GM19328 (cell line): Measurements from ENCODE around the gene GNAS-AS1.

ENCODE experiments used
- ATAC-seq: cut with Tn5 transposase; IDR thresholded peaks from one replicate; pipeline ENCODE4 v1.9.1; 2021; ENCODE audit warnings: mild to moderate bottlenecking, moderate library complexity; ENCODE audit not compliant: unreplicated experiment

GNAS-AS1 gene

DNA sequence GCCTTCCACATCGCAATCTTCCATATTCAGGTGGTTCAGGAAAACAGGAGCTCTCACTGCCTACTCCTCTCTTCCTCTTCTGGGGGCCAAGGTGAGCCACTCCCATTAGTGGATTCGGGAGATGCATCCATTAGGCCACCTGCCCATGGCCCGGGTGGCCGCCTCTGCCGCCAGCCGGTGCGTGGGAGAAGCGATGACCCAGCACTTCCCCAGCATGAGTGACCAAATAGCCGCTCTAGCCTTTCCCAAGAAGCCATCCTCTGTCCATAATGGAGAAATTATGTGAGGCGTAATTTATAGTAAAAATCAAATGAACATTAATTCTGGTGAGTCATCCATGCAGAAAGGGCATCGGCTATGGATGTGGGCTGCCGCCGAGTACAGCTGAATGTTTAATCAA, 39.4 kb downstream of the GNAS-AS1 start:
- ATAC-seq = no peak

- ATAC-seq = no peak
Observed at GRCh38 chr20:58810879-58811250, 39.8 kb downstream of the GNAS-AS1 start.

- no peak for ATAC-seq
Observed at GRCh38 chr20:58810116-58810878, 40.4 kb downstream of the GNAS-AS1 start.

DNA sequence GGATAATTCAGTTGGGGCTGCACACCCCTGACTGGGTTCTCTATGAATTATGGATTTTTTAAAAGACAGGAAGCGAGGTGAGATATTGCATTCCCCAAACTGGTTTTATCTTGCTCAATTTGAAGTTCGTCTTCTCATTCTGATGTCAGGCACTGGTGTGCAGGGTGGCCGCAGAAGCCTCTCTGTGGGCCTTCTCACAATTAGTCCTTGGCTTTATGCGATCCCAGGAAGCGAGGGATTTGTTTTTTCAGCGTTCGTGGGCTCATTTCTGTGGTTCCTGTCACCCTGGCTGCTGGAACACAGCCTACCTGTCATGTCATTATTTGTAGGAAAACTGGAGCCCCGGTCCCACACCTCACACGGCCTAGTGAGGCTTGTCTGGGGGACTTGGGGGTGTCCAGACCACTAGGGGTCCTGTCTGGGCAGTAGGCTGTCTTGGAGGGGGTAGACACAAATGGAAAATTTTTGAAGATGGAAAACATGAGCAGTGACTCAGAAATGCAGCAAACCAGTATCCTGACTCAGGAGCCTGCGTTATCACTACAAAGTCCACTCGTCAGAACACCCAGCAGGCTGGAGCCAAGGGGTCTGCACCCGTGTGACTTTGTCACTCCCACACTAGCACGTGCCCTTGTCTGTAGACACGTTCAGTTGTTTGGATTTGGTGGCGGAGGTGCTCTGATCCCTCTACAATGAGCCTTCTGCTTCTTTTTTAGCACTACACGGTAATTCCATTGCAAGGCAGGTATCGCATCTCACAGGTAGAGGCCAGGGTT, 42.2 kb downstream of the GNAS-AS1 start:
- ATAC-seq = no peak

DNA sequence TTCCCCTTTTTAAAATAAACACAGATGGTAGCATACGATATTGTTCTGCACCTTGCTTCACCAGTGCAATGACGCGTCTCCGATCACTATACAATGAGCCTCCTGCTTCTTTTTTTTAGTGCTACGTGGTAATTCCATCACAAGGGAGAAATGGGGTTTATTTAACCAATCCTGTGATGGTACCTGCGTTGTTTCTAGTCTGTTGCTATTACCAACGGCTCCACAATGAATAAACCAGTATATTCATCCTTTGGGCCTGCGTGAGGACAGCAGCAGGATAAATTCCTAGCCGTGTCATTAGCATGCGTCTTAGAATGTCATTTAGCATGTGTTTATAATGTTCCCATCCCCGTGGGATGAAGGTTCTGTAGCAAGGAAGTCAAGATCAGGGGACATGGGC, 42.9 kb downstream of the GNAS-AS1 start:
- no peak for ATAC-seq

DNA sequence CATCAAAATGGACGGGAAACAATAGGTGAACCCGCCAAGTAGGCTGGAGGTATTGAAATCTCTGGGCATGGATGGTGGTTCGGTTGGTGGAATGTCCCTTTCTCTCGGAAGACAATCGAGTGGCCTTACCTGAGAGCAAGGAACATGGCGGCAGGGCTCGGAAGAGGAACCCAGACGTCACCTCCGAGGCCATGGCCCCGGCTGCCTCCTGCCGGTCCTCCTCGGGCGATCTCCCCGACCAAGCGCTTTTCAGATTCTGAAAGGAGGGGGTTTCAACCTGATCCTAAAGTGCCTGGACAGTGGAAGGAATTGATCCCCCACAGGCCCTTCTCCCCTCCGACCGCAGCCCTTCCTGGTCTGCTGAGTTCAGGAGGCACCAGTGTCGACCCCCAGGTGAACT, 47.2 kb downstream of the GNAS-AS1 start:
- ATAC-seq = no peak

- no peak for ATAC-seq
Observed at GRCh38 chr20:58802061-58802460, 48.6 kb downstream of the GNAS-AS1 start.

GRCh38 chr20:58800134-58800871, 50.4 kb downstream of the GNAS-AS1 start:
- ATAC-seq = no peak

GRCh38 chr20:58797371-58798338, 53.0 kb downstream of the GNAS-AS1 start:
- ATAC-seq = no peak

GRCh38 chr20:58795923-58796245, 54.8 kb downstream of the GNAS-AS1 start:
- ATAC-seq = no peak

DNA sequence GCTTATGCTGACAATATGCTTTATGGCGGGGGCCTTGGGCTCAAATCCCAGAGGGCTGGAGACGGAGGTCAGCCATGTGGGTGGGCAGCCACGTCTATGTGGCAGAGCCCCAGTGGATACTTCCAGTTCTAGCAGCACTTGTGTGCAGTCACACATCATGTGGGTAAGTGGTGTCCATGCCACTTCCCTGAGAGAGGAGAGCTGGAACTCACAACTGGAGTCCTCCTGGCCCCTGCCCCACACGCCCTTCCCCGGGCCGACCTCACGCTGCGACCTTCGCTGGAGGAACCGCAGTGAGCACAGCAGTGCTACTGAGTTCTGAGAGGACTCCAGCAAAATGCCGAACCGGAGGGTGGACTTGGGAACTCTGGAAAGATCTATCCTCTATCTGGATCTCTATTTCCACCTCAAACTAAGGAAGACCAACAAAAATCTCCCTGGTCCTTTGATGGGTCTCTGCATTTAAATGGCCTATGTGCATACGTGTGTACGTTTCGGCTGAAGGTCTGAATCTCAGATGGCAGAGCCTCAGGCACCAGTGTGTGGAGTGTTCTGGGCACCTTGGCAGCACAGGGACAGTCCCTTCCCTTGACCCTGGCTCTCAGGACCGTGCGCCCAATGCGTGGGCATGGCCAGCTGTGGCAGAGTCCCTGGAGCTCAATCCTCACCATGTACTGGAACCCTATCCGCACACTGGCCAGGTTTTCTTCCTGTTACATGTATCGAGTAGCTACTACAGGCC, 55.4 kb downstream of the GNAS-AS1 start:
- no peak for ATAC-seq

DNA sequence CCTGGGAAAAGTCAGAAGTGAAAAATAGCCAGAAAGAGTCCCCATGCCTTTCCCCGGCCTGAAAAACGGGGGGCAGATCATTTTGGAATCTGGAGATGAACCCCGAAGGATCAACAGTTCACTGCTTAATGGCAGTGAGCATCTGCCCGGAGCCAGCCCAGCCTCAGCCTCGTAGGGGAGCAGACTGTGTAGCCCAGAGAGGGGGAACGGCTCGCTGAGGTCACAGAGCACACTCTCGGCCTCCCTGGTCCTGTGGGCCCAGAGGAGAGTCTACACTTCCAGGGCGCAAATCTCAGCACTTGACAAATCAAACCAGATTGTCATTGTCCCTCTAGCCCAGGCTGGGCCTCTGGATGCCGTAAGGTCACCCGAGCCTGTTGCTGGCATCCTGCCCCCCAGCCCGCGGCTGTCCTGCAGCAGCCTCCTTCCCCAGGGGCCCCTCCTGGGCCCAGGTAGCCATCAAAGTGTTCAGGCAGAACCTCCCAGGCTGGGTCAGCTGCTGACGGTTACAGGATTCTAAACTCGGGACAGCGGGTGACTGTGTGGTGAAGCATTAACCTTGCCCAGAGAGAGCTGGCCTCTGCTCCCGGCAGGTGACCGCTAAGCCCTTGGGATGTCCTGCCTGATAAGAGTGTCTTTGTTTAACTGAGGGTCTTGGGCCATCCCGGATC, 56.1 kb downstream of the GNAS-AS1 start:
- no peak for ATAC-seq

GRCh38 chr20:58793512-58794420, 56.9 kb downstream of the GNAS-AS1 start:
- ATAC-seq = no peak

- ATAC-seq = no peak
Observed at GRCh38 chr20:58792426-58792825, 58.3 kb downstream of the GNAS-AS1 start.

DNA sequence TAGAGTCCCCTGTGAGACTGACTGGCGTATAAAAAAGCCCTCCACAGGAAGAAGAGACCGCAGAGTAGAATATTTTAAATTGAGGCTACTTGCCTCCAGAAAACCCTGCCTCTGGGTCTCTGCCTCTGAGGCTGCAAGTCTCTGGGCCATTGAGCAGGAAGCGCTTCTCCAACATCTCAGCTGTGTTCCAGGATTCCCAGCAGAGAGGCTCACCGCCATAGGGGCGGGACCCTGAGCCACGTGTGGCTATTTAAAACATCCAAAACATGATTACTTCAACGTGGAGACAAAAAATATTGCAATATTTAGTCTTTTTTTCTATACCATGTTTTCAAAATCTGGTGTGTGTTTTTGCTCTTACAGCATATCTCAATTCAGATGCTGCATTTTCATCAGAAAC, 59.4 kb downstream of the GNAS-AS1 start:
- no peak for ATAC-seq

DNA sequence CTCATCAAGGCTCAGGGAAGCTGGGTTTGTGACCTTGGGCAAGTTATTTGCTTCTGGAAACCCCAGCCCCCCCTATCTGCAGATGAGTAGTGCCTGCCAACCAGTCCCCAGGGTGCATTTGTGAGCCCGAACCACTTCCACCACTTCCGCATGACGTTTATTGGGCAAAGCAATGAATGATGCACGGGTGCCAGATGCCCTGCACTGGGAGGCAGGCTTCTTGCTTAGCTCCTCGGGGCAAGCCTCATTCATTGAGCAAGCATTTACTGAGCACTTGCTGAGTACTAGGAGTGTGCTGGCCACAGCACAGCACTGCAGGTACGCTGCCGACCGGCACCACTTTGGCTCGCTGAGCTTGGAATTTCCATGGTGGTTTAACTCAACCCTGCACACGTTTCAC, 60.2 kb downstream of the GNAS-AS1 start:
- ATAC-seq = no peak

DNA sequence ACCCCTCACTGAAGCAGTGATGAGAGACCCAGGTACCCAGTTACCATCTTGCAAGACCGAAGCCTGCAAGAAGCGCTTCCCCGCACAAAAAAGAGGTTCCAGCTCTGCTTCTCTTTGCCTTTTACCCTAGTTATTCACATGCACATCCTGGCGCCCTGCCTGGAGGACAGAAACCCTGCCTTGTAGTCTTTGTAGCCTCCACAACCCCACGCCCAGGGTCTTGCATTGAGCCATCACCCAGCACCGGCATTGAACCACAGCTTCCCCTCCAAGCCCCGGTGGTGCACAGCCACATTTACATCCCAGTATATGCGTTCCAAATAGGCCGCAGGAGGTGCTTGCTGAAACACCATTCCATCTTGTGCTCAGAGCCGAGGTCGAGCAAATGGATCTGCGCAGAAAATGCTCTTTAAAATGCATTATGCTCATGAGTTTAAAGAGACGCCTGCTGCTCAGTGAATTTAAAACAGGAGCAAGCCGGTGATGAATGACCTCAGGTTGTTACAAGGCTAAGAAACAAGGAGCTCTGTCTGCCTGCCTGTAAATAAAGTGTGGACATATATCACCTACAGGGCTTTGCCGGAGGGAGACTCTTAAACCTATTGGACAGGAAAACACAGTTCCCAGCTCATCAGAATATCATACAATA, 61.7 kb downstream of the GNAS-AS1 start:
- ATAC-seq = no peak
